Measurements from ENCODE around the gene DDX25. TPM values are rescaled to one million over a fixed set of nuclear protein-coding genes. Genes with fewer than 3 reads are reported as not detected.

DDX25 gene
- total and polyA plus RNA-seq, 2 of the 8 experiments (the other 6 are each of a cell fraction or from before 2014, with no cell fraction given): 17.6 to 17.9 TPM

- Histone ChIP-seq H3K9ac (replicated peaks in 1 of 4; ENCODE audit: extremely low read depth in 1 of 4, low read depth in 3 of 4, low read length in 3 of 4) (no peak overlapping the region), H2AFZ (ENCODE audit: low read length) (no peak overlapping the region), H2BK120ac (replicated peaks; ENCODE audit: low read depth, low read length) (no peak overlapping the region), H4K91ac (replicated peaks; ENCODE audit: insufficient read length, low read length) (no peak overlapping the region), H3K4me1 (replicated peaks in 1 of 4; ENCODE audit: control insufficient read depth in 3 of 4, insufficient read depth in 4 of 4, low read length in 3 of 4) (no peaks in the 10 kb centered on the region; a peak in 3 of 7 replicates), H3K23me2 (ENCODE audit: low read depth, low read length) (no peaks in the 10 kb centered on the region), H3K18ac (ENCODE audit: extremely low read depth, low read length) (no peak overlapping the region), H4K5ac (ENCODE audit: insufficient read length, low read depth, low read length) (no peak overlapping the region), H4K20me1 (replicated peaks in 1 of 2; ENCODE audit: control insufficient read depth in 1 of 2, insufficient read depth in 2 of 2, low read length in 2 of 2) (no peaks in the 10 kb centered on the region), H2AK5ac (ENCODE audit: low read depth, low read length) (no peak overlapping the region), H3K4me2 (ENCODE audit: insufficient read depth in 1 of 2, low read depth in 2 of 2, low read length in 2 of 2) (no peak overlapping the region), H3K4me3 (ENCODE audit: extremely low read depth in 1 of 4, insufficient read depth in 2 of 4, low read depth in 3 of 4, low read length in 4 of 4) (no peak overlapping the region), H3K56ac (replicated peaks; ENCODE audit: insufficient read length, low read depth, low read length) (no peak overlapping the region), H3K4ac (replicated peaks; ENCODE audit: insufficient read length, low read depth, low read length) (no peak overlapping the region), H4K8ac (ENCODE audit: extremely low read depth, insufficient read depth, low read length) (no peak overlapping the region), H3K14ac (ENCODE audit: insufficient read length) (no peak overlapping the region), H2BK20ac (ENCODE audit: low read length) (no peak overlapping the region), H3K23ac (ENCODE audit: insufficient read length) (no peak overlapping the region), H3K27me3 (replicated peaks in 1 of 4; ENCODE audit: control insufficient read depth in 3 of 4, extremely low read depth in 1 of 4, insufficient read depth in 3 of 4, low read length in 3 of 4) (no peaks in the 10 kb centered on the region), H3K79me2 (ENCODE audit: control insufficient read depth in 1 of 2, insufficient read depth in 2 of 2, low read length in 2 of 2) (no peaks in the 10 kb centered on the region), H3K9me3 (ENCODE audit: insufficient read depth in 2 of 2, low read depth in 1 of 2, low read length in 1 of 2) (no peaks in the 10 kb centered on the region), H3K36me3 (ENCODE audit: control insufficient read depth in 2 of 4, insufficient read depth in 4 of 4, low read length in 3 of 4) (no peaks in the 10 kb centered on the region), H3K27ac (ENCODE audit: low read depth, low read length) (no peak overlapping the region), H2BK12ac (ENCODE audit: low read depth, low read length) (no peak overlapping the region), H2BK15ac (ENCODE audit: low read length) (no peak overlapping the region), H2BK5ac (ENCODE audit: low read depth, low read length) (no peak overlapping the region), H3K79me1 (ENCODE audit: low read depth, low read length) (no peaks in the 10 kb centered on the region)
- 79% methylated on average over 6 of the region's 6 CpGs; no CpG with 5 or more reads in 1 of the 2 experiments for WGBS, 2 experiments (ENCODE audit: extremely low coverage in 1 of 2, insufficient coverage in 1 of 2, insufficient read length in 1 of 2, insufficient replicate concordance in 2 of 2, low coverage in 1 of 2, low lambda C conversion rate in 2 of 2, missing lambda C conversion rate in 1 of 2)
- CTCF ChIA-PET (ENCODE audit: partially characterized antibody): interaction anchor here (0.5 to 5.8 kb wide), 12 partner anchors 12 to 702 kb away, joined by 3 to 118 read pairs (median 4); no protein-coding TSS in a partner anchor
- TF ChIP-seq EP300 (IDR thresholded peaks at IDR 0.05; ENCODE audit: borderline replicate concordance in 1 of 2, low read depth in 2 of 2, low read length in 2 of 2): no peak
- TF ChIP-seq NANOG (IDR thresholded peaks at IDR 0.05; ENCODE audit: insufficient read depth, low read depth, low read length, poor library complexity, severe bottlenecking): no peak
- TF ChIP-seq RAD21 (IDR thresholded peaks at IDR 0.05 in 1 of 2, conservative IDR thresholded peaks at IDR 0.05 in 1 of 2; ENCODE audit: low read depth in 2 of 2, low read length in 2 of 2): peak; percentile 14; a peak in 2 of 4 replicates
- TF ChIP-seq RNF2 (IDR thresholded peaks at IDR 0.05; ENCODE audit: borderline replicate concordance, low read depth, low read length, missing control alignments, poor library complexity, severe bottlenecking): no peak
- TF ChIP-seq TBP (IDR thresholded peaks at IDR 0.05; ENCODE audit: low read depth, low read length): no peak
- TF ChIP-seq HDAC2 (IDR thresholded peaks at IDR 0.05; ENCODE audit: borderline replicate concordance in 1 of 2, low read depth in 2 of 2, low read length in 2 of 2): no peak
- DNase-seq (ENCODE audit: low read depth in 1 of 2, low spot score in 2 of 2) (no peak), FAIRE-seq (no peak)
- POLR2A ChIA-PET (ENCODE audit: partially characterized antibody): interaction anchor here (0.6 to 1.4 kb wide), 5 partner anchors 10 to 264 kb away, joined by 3 read pairs; partner anchors contain the start of gene HYLS1
Observed at GRCh38 chr11:125925247-125925740, 21.0 kb downstream of the DDX25 start.
